ENCODE data around the gene TTF1. TPM values are rescaled to one million over a fixed set of nuclear protein-coding genes. Genes with fewer than 3 reads are reported as not detected.

TTF1 gene
- total RNA-seq, 1 experiment from 2014 or later: 9.7 TPM

- peaks cover 56% of the 10 kb centered on the region for H3K36me3 Mint-ChIP-seq (ENCODE audit: insufficient read depth, unreplicated experiment)
These were observed 58.0 kb downstream of the TTF1 start for GRCh38 chr9:132348676-132349075.

GRCh38 chr9:132346177-132346576 lies 60.5 kb downstream of the TTF1 start:
- intact Hi-C loops (cut with micrococcal nuclease; ENCODE audit: unreplicated experiment): no loop called here
- no peak overlapping the region for H3K4me3 Mint-ChIP-seq (ENCODE audit: low read depth, unreplicated experiment)
- no peak overlapping the region for H3K27ac Mint-ChIP-seq (ENCODE audit: unreplicated experiment)
- peaks cover 42% of the 10 kb centered on the region for H3K36me3 Mint-ChIP-seq (ENCODE audit: insufficient read depth, unreplicated experiment)
- H3K4me1 Mint-ChIP-seq (ENCODE audit: low read depth, unreplicated experiment): no peaks in the 10 kb centered on the region
- no peak for TF ChIP-seq CTCF (IDR thresholded peaks at IDR 0.05; ENCODE audit: unreplicated experiment)
- no peak for DNase-seq
- CTCF ChIA-PET: interaction anchor here (0.7 kb wide), 1 partner anchor 15 kb away, joined by 4 read pairs; no protein-coding TSS in a partner anchor
- H3K9me3 Mint-ChIP-seq (ENCODE audit: low read depth, unreplicated experiment): no peaks in the 10 kb centered on the region
- H3K27me3 Mint-ChIP-seq (ENCODE audit: unreplicated experiment): no peaks in the 10 kb centered on the region
- no TSS peak for BruUV-seq (replicated peaks)

More at GRCh38 chr9:132348676-132349075, 58.0 kb downstream of the TTF1 start:
- intact Hi-C loops (cut with micrococcal nuclease; ENCODE audit: unreplicated experiment): no loop called here
- Mint-ChIP-seq H3K4me1 (ENCODE audit: low read depth, unreplicated experiment) (peaks cover 22% of the 10 kb centered on the region), H3K4me3 (ENCODE audit: low read depth, unreplicated experiment) (no peak overlapping the region), H3K27ac (ENCODE audit: unreplicated experiment) (no peak overlapping the region), H3K9me3 (ENCODE audit: low read depth, unreplicated experiment) (no peaks in the 10 kb centered on the region), H3K27me3 (ENCODE audit: unreplicated experiment) (no peaks in the 10 kb centered on the region)
- BruUV-seq (replicated peaks): no TSS peak
- TF ChIP-seq CTCF (IDR thresholded peaks at IDR 0.05; ENCODE audit: unreplicated experiment): no peak
- CTCF ChIA-PET: no interaction called here
- DNase-seq: no peak

GRCh38 chr9:132341177-132341840 lies 65.3 kb downstream of the TTF1 start:
- H3K36me3 Mint-ChIP-seq (ENCODE audit: insufficient read depth, unreplicated experiment): peaks cover 29% of the 10 kb centered on the region
- H3K27me3 Mint-ChIP-seq (ENCODE audit: unreplicated experiment): no peaks in the 10 kb centered on the region
- H3K9me3 Mint-ChIP-seq (ENCODE audit: low read depth, unreplicated experiment): no peaks in the 10 kb centered on the region
- intact Hi-C loops (cut with micrococcal nuclease; ENCODE audit: unreplicated experiment): no loop called here
- BruUV-seq (replicated peaks): no TSS peak
- no peak for DNase-seq
- no peak overlapping the region for H3K4me3 Mint-ChIP-seq (ENCODE audit: low read depth, unreplicated experiment)
- H3K27ac Mint-ChIP-seq (ENCODE audit: unreplicated experiment): no peak overlapping the region
- H3K4me1 Mint-ChIP-seq (ENCODE audit: low read depth, unreplicated experiment): no peaks in the 10 kb centered on the region
- no peak for TF ChIP-seq CTCF (IDR thresholded peaks at IDR 0.05; ENCODE audit: unreplicated experiment)
- CTCF ChIA-PET: no interaction called here

- H3K9me3 Mint-ChIP-seq (ENCODE audit: low read depth, unreplicated experiment): no peaks in the 10 kb centered on the region
- no peaks in the 10 kb centered on the region for H3K4me1 Mint-ChIP-seq (ENCODE audit: low read depth, unreplicated experiment)
- TF ChIP-seq CTCF (IDR thresholded peaks at IDR 0.05; ENCODE audit: unreplicated experiment): no peak
- intact Hi-C loops (cut with micrococcal nuclease; ENCODE audit: unreplicated experiment): no loop called here
- CTCF ChIA-PET: no interaction called here
- H3K27ac Mint-ChIP-seq (ENCODE audit: unreplicated experiment): no peak overlapping the region
- BruUV-seq (replicated peaks): no TSS peak
- H3K36me3 Mint-ChIP-seq (ENCODE audit: insufficient read depth, unreplicated experiment): peaks cover 38% of the 10 kb centered on the region
- no peaks in the 10 kb centered on the region for H3K27me3 Mint-ChIP-seq (ENCODE audit: unreplicated experiment)
- no peak for DNase-seq
- no peak overlapping the region for H3K4me3 Mint-ChIP-seq (ENCODE audit: low read depth, unreplicated experiment)
These were observed 72.3 kb downstream of the TTF1 start for GRCh38 chr9:132334364-132334763.
